GM19395 (cell line): ENCODE measurements around the gene ANKRD44.

Experiments
- ATAC-seq: cut with Tn5 transposase; IDR thresholded peaks from one replicate; pipeline ENCODE4 v1.9.1; 2021; ENCODE audit warnings: mild to moderate bottlenecking, moderate library complexity; ENCODE audit not compliant: unreplicated experiment

The ANKRD44 gene

GRCh38 chr2:196970099-196970498, 340.5 kb downstream of the ANKRD44 start:
- no peak for ATAC-seq

DNA sequence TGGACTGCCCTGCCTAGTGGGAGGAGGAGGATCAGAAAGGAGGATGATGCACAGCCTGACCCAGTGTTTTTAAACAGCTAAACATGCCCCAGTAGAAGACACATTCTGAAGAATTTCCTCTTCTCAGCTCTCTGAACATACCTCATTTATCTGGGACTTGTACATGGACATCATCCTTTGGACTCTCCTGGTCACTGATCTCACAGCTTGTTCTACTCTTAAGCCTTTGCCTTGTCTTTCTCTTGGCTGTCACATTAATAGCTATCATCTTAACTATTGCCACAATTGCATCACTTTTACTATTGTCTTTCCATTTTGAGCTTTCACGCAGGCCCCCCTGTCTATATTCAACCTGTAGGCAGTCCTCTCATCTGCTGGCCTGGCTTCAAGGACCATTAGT, 342.1 kb downstream of the ANKRD44 start:
- ATAC-seq, result no peak

- ATAC-seq, result no peak
These were observed 342.8 kb downstream of the ANKRD44 start for GRCh38 chr2:196967775-196968174.

DNA sequence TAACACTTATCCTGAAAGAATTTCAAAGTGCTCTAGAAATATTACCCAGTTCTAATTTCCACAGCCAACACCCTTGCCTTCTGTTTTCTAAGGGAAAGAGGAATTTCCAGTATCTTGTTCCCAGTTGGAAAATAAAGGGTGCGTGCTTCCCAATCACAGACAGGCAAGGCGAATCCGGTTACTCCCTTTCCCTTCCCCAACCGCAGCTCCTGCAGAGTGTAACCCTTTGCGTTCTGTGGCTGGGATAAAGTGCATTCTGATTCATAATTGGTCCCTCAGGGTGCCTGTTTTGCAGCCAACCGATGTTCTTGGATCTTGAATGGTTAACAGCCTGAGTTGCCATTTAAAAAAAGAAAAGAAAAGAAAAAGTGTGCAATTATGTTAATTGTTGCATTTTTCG, 343.5 kb downstream of the ANKRD44 start:
- no peak for ATAC-seq

DNA sequence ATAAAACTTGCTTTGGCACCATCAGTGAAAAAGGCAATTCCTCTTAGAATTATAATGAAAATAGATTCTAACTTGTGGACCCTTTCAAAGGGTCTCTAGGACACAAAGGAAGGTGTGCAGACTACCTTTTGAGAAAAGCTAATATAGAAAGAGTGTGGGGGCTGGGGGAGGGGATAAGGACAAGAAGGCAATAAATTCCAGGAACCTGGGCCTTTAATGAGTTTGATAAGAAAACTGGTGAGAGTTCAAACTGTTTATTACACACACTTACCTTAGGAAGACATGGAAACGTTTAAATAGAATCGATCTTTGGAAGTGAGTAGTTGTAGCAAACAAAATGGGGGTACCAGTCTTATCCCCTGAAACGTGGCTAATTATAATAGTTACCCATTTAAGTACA, 344.5 kb downstream of the ANKRD44 start:
- no peak for ATAC-seq

DNA sequence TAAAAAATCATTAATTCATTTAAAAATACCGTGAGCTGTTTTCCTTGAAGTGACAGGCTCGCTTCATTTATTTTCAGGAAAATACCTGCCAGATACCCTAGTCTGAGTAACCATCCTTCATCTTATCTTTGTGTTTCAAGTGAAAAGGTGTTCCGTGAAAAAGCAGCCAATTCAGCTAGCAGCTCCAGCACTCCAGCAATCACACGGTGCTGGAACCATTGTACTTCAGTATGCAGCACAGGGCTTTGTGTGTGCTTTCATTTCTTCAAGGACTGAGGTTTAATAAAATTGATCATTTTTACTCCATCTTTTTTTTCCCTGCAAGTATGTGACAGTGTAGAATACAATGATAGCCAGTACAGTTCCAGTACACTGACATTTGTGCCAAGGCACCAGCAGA, 344.9 kb downstream of the ANKRD44 start:
- no peak for ATAC-seq

- ATAC-seq, result no peak
These were observed 346.6 kb downstream of the ANKRD44 start for GRCh38 chr2:196963961-196964360.

DNA sequence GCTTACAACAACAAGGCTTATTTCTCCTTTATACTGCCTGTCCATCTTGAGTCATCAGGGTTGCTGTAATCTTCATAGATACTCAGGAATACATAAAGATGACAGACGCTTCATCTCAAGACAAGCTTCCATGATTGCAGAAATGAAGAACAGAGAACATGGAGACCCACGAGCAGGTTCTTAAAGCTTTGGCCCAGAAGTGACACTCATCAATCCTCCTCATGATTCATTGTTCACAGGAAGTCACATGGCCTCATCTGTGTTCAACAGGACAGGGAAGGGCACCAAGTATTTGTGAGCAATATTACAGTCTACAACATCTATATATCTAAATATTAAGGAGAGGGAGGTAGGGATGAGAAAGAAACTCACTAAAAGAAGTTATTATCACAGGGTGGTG, 347.5 kb downstream of the ANKRD44 start:
- ATAC-seq, result no peak

- no peak for ATAC-seq
These were observed 348.3 kb downstream of the ANKRD44 start for GRCh38 chr2:196962325-196962724.

DNA sequence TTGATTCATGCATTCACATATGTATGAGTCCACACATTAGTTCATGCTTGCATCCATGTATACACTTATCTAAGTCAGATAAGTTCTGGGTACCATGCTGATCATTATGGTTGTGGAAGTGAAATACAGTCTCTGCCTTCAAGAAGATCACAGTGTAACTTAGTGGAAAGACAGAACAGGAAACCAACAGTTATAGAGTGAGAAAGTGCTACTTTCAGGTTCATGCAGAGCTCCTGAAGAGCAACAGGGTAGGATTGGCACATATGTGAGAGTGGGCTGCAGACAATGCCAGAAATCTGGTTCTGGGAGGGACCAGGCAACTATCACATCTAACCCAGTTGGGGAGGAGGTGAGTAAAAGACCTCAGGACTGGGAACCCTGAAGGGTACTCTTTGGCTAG, 348.7 kb downstream of the ANKRD44 start:
- ATAC-seq, result peak; percentile 99

GRCh38 chr2:196959734-196960338, 350.7 kb downstream of the ANKRD44 start:
- no peak for ATAC-seq

DNA sequence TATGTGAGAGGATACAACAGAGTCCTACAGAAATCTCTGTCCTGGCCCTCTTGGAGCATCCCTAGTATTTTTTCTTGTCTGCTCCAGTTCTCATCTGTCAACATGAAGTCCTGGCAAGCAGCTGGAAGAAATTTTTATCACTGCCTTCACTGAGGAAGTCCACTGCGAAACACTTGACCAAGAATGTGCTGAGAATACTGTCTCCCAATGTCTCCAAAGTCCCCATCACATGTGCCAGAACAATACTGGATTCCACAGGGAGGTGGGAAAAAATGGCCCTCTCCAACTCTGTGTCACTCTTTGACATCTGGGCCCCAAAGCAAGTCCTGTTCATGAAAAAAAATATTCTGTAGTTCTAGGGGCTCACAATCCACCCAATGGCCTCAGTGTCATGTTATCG, 351.3 kb downstream of the ANKRD44 start:
- ATAC-seq, result no peak

DNA sequence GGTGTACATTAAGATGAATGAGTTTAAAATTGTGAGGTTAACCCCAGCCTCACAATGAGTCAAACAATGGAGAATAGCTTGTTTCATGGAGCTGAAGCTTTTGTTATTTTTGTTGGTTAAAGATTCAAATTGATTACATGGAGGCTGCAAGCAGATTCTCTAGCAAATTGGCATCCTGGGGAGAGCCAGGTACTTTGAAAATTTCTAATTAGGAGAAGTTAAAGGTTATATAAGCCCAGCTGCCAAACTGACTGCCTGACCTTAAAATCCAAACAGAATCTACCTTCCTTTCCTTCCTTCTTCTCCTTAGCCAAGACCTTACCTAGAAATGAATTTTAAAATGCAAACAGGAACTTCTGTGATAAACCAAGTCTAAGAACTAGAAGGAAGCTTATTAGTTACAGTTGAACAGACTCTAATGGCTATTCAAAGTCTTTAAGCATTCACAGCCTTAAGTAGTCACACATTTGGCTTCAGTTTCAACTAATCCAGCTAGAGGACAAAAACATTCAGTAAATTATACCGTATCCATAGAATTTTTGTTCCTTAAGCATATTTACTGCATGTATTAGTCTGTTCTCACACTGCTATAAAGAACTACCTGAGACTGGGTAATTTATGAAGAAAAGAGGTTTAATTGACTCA, 352.6 kb downstream of the ANKRD44 start:
- ATAC-seq, result no peak

DNA sequence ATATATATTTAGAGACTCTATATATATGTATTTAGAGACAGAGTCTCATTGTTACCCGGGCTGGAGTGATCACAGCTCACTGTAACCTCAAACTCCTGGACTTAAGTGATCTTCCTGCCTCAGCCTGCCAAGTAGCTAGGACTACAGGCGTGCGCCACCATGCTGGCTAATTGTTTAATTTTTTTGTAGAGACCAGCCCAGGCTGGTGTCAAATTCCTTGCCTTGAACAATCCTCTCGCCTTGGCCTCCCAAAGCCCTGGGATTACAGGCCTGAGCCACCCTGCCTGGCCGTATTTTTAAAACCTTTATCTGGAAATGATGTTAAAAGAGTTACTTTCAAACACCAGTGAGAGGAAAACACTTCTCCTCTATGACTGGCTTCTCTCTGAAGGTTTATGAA, 353.1 kb downstream of the ANKRD44 start:
- ATAC-seq, result no peak

DNA sequence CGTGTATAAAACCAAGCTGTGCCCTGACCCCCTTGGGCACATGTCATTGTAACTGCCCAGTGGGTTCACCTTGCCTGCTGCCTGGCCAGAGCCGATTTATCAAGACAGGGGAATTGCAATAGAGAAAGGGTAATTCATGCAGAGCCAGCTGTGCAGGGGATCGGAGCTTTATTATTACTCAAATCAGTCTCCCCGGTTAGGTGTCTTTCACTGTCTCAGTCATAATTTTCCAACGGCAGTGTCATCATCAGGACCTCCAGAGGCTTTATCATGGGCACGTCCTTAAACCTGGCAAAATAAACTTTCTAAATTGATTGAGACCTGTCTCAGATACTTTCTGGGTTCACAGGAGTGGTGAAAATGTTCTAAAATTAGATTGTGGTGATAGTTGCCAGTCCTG, 354.5 kb downstream of the ANKRD44 start:
- no peak for ATAC-seq

- no peak for ATAC-seq
These were observed 355.5 kb downstream of the ANKRD44 start for GRCh38 chr2:196955036-196955435.

DNA sequence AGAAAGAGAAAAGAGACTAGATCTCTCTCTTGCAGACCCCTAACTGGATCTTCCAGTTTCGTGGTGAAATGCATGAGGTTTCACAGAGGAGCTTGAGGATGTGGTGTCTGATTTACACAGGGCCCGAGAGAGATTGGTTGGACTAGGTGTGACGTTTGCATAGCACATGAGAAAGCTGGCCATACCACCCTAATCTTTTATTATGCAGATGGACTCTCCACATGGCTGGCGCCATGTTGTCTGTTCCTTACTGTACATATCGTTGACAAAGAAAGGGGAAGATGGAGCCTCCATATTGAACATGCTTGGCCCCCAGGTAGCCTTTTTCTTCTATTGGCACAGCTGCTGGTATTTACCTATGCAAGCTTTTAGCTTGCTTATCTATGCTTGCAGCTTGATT, 356.6 kb downstream of the ANKRD44 start:
- no peak for ATAC-seq

GRCh38 chr2:196952936-196953335, 357.6 kb downstream of the ANKRD44 start:
- ATAC-seq, result no peak

DNA sequence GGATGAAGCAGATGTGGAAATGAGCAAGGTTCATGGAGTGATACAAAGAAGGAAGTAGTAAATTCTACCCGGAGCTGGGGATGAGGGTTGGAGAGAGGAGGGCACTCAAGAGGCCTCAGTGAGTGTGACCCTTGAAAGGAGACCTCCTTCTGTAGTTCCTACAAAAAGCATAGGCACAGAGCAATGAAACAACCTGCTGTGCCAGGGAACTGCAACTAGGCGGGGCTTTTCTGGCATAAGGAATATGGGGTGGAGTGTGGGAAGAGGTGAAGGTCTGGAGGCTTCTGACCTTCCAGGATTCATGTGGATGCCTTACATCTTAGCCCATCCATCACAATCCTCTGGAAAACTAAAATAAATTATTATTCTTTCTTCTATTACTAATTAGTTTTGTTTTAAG, 358.6 kb downstream of the ANKRD44 start:
- ATAC-seq, result no peak

DNA sequence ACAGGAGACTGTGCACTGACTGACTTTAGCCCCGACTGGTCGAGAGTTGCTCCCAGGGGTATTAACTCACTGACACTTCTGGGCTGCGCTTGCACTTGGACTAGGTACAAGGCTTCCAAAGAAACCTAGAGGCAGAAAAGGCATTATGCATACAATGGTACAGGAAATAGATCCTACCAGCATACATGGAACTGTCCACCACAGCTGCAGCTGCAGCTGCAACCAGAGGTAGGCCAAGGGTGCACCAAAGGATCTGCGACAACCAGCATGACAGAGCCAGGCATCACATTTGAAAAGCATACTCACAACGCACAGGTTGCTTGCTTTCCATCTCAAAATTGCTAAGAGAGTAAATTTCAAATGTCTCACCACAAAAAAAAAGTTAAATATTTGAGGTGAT, 361.5 kb downstream of the ANKRD44 start:
- no peak for ATAC-seq

GRCh38 chr2:196944570-196944969, 366.0 kb downstream of the ANKRD44 start:
- peak; percentile 100 for ATAC-seq

DNA sequence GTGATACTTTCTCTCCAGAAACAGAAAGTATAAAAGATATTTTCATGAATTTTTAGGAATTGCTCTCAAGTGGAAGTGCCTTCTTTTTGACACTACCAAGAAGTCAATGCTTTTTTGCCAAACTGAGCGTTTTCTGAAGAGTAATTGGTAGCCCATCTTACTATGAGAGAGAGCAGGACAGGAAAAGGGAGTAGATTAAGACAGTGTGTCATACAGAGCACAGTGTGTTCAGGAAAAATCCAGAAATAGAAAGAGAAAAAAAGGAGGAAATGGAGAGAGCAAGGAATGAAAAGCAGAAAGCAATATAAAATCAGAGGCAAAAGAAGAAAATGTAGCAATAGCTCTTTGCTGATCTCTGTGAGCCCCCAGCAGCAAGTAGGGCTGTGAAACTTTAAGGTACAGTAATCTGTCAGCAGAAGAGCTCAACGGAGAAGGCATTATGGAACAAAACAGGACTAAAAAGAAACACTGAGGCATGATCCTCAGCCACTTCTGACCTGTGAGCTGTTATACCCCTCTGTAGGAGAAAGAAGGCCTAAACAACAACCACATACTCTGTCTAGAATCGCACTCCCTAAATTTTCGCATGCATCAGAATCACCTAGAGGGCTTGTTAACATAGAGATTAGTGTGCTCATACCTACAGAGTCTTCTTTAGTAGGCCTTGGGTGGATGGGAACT, 369.0 kb downstream of the ANKRD44 start:
- ATAC-seq, result no peak
